ENCODE measurements around the gene EIF5.

GRCh38 chr14:103361867-103362266 lies 27.8 kb downstream of the EIF5 start:
- TF ChIP-seq, protein P1, sequence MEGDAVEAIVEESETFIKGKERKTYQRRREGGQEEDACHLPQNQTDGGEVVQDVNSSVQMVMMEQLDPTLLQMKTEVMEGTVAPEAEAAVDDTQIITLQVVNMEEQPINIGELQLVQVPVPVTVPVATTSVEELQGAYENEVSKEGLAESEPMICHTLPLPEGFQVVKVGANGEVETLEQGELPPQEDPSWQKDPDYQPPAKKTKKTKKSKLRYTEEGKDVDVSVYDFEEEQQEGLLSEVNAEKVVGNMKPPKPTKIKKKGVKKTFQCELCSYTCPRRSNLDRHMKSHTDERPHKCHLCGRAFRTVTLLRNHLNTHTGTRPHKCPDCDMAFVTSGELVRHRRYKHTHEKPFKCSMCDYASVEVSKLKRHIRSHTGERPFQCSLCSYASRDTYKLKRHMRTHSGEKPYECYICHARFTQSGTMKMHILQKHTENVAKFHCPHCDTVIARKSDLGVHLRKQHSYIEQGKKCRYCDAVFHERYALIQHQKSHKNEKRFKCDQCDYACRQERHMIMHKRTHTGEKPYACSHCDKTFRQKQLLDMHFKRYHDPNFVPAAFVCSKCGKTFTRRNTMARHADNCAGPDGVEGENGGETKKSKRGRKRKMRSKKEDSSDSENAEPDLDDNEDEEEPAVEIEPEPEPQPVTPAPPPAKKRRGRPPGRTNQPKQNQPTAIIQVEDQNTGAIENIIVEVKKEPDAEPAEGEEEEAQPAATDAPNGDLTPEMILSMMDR (IDR thresholded peaks at IDR 0.05; ENCODE audit: control extremely low read depth in 1 of 3, insufficient read depth in 1 of 3, low read depth in 1 of 3, low read length in 3 of 3) = no peak
- TF ChIP-seq EP300 (IDR thresholded peaks at IDR 0.05; ENCODE audit: borderline replicate concordance in 1 of 2, low read depth in 2 of 2, low read length in 2 of 2) (no peak), JUN (IDR thresholded peaks at IDR 0.05; ENCODE audit: low read depth, low read length) (no peak), POLR2AphosphoS5 (IDR thresholded peaks at IDR 0.05; ENCODE audit: low read depth, low read length) (no peak), ZNF274 (IDR thresholded peaks at IDR 0.05; ENCODE audit: borderline replicate concordance, extremely low read depth, low read length) (no peak)
